ENCODE measurements around the gene ENO1. TPM values are rescaled to one million over a fixed set of nuclear protein-coding genes. Genes with fewer than 3 reads are reported as not detected.
A peak's percentile ranks its signal among the peaks of the same experiment; 100 is the strongest.

ENO1 gene
- total RNA-seq, 1 experiment from 2014 or later: 1,044 TPM

DNA sequence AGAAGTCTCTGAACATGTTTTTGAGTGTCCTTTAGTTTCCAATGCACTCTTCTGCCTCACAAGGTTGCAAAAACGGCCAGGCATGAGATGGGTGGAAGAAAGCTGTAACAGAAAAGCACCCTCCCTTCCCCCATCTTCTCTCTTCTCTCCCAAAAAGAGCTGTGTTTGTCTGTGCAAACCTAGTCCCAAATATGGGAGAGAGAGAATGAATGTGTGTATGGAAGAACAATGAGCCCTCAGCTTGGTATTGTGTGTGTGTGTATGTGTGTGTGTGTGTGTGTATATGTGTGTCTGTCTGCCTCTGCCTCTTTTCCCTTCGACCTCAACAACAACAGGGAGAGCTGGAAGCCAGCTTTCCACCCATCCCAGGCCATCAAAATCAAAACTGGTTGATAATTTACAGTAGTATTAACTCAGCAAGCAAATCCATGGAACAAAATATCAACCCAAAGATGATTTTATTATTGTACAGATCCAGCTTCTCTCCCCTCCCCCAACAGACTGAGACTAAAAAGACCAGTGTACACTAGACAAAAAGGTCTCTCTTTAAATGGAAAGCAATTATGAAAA is 62.8 kb downstream of the ENO1 start:
- Histone ChIP-seq H3K4me2 (ENCODE audit: low read depth, low read length, poor library complexity, severe bottlenecking) (peak overlapping the region; percentile 93), H3K9me3 (ENCODE audit: low read length) (no peaks in the 10 kb centered on the region), H4K20me1 (ENCODE audit: insufficient read depth, low read depth, low read length) (peaks cover 36% of the 10 kb centered on the region; the same call in 1 of the 2 replicates), H3K4me3 (ENCODE audit: low read length) (peak overlapping the region; percentile 96; the same call in 1 of the 2 replicates), H3K27me3 (ENCODE audit: low read length) (no peaks in the 10 kb centered on the region), H3K9me2 (replicated peaks; ENCODE audit: insufficient read depth, low read length) (no peaks in the 10 kb centered on the region), H3K36me3 (ENCODE audit: insufficient read depth, low read length) (no peaks in the 10 kb centered on the region), H3K9ac (ENCODE audit: low read length) (no peak overlapping the region; the same call in 1 of the 2 replicates), H3K27ac (ENCODE audit: low read length) (no peak overlapping the region), H3K79me2 (ENCODE audit: low read length) (no peaks in the 10 kb centered on the region), H2AFZ (ENCODE audit: low read length) (no peak overlapping the region), H3K4me1 (ENCODE audit: low read length) (peaks cover 32% of the 10 kb centered on the region)
- DNase-seq: no peak

DNA sequence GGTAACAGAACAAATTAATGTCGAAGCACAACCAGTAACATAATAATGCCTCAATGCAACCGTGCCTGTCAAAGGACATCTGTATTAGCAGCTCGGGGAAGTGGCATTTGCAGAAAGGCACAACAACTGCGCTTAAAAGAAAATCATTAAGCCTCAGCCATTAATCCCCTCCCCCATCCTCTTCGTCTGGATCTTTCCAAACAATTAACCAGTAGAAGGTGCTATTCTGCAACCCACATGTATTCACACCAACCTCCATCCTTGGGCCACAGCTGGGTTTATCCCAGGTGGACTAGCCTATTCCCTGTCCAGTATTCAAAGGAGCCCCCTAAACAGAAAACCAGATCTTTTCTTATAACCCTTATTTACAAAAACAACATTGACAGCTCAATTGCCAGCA is 63.6 kb downstream of the ENO1 start:
- Histone ChIP-seq H2AFZ (ENCODE audit: low read length) (no peak overlapping the region), H4K20me1 (ENCODE audit: insufficient read depth, low read depth, low read length) (peaks cover 42% of the 10 kb centered on the region; the same call in 1 of the 2 replicates), H3K4me2 (ENCODE audit: low read depth, low read length, poor library complexity, severe bottlenecking) (no peak overlapping the region), H3K36me3 (ENCODE audit: insufficient read depth, low read length) (no peaks in the 10 kb centered on the region), H3K9ac (ENCODE audit: low read length) (no peak overlapping the region), H3K4me1 (ENCODE audit: low read length) (peaks cover 32% of the 10 kb centered on the region), H3K79me2 (ENCODE audit: low read length) (no peaks in the 10 kb centered on the region), H3K27me3 (ENCODE audit: low read length) (no peaks in the 10 kb centered on the region), H3K4me3 (ENCODE audit: low read length) (no peak overlapping the region), H3K9me3 (ENCODE audit: low read length) (no peaks in the 10 kb centered on the region), H3K27ac (ENCODE audit: low read length) (no peak overlapping the region), H3K9me2 (replicated peaks; ENCODE audit: insufficient read depth, low read length) (no peaks in the 10 kb centered on the region)
- no peak for DNase-seq

- Histone ChIP-seq H4K20me1 (ENCODE audit: insufficient read depth, low read depth, low read length) (peaks cover 48% of the 10 kb centered on the region), H3K36me3 (ENCODE audit: insufficient read depth, low read length) (no peaks in the 10 kb centered on the region), H3K9ac (ENCODE audit: low read length) (no peak overlapping the region), H3K4me2 (ENCODE audit: low read depth, low read length, poor library complexity, severe bottlenecking) (no peak overlapping the region), H2AFZ (ENCODE audit: low read length) (no peak overlapping the region), H3K9me2 (replicated peaks; ENCODE audit: insufficient read depth, low read length) (no peaks in the 10 kb centered on the region), H3K9me3 (ENCODE audit: low read length) (no peaks in the 10 kb centered on the region), H3K27me3 (ENCODE audit: low read length) (no peaks in the 10 kb centered on the region), H3K27ac (ENCODE audit: low read length) (no peak overlapping the region), H3K4me1 (ENCODE audit: low read length) (peaks cover 32% of the 10 kb centered on the region), H3K79me2 (ENCODE audit: low read length) (no peaks in the 10 kb centered on the region), H3K4me3 (ENCODE audit: low read length) (no peak overlapping the region)
- DNase-seq: no peak
Observed at GRCh38 chr1:8813991-8814390, 64.5 kb downstream of the ENO1 start.

DNA sequence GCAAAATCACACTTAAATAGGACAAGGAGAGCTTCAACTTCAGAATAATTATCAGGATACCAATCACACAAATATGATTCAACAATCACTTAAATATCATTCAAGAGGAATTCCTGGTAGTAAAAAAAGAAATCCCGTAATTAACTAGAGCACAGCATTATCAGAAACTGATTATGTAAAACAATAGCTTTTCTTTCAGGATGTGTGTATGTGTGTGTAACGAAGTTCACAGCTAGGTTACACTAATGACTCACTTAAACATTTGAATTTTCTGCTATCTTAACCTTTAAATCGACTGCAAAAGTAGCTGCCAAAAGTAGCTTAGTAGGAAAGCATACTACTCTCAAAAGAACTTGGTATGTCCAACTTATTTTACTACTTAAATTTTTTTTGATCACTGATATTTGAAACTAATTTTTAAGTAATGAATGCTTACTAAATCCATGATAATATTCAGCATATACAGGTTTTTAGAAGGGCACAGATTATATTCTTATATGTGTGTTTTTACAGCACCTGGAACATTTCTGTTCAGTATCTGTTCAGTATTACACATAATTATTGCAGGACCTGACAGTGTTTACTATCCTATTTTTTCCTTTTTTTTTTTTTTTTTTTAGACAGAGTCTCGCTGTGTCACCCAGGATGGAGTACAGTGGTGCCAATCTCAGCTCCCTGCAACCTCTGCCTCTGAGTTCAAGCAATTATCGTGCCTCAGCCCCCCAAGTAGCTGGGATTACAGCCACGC is 65.3 kb downstream of the ENO1 start:
- no peaks in the 10 kb centered on the region for H3K79me2 ChIP-seq (ENCODE audit: low read length)
- H3K36me3 ChIP-seq (ENCODE audit: insufficient read depth, low read length): no peaks in the 10 kb centered on the region
- no peak overlapping the region for H3K4me2 ChIP-seq (ENCODE audit: low read depth, low read length, poor library complexity, severe bottlenecking)
- no peak for DNase-seq
- H3K27me3 ChIP-seq (ENCODE audit: low read length): no peaks in the 10 kb centered on the region
- no peaks in the 10 kb centered on the region for H3K9me3 ChIP-seq (ENCODE audit: low read length)
- H3K4me1 ChIP-seq (ENCODE audit: low read length): peaks cover 27% of the 10 kb centered on the region
- H3K27ac ChIP-seq (ENCODE audit: low read length): no peak overlapping the region
- H4K20me1 ChIP-seq (ENCODE audit: insufficient read depth, low read depth, low read length): peaks cover 48% of the 10 kb centered on the region
- H3K9ac ChIP-seq (ENCODE audit: low read length): no peak overlapping the region
- H2AFZ ChIP-seq (ENCODE audit: low read length): no peak overlapping the region
- no peak overlapping the region for H3K4me3 ChIP-seq (ENCODE audit: low read length)
- H3K9me2 ChIP-seq (replicated peaks; ENCODE audit: insufficient read depth, low read length): no peaks in the 10 kb centered on the region

GRCh38 chr1:8812081-8812480 is 66.4 kb downstream of the ENO1 start:
- Histone ChIP-seq H3K27ac (ENCODE audit: low read length) (no peak overlapping the region), H3K4me2 (ENCODE audit: low read depth, low read length, poor library complexity, severe bottlenecking) (no peak overlapping the region), H2AFZ (ENCODE audit: low read length) (no peak overlapping the region), H3K4me3 (ENCODE audit: low read length) (no peak overlapping the region), H3K9me2 (replicated peaks; ENCODE audit: insufficient read depth, low read length) (no peaks in the 10 kb centered on the region), H3K9me3 (ENCODE audit: low read length) (no peaks in the 10 kb centered on the region), H4K20me1 (ENCODE audit: insufficient read depth, low read depth, low read length) (peaks cover 52% of the 10 kb centered on the region), H3K4me1 (ENCODE audit: low read length) (peaks cover 24% of the 10 kb centered on the region), H3K79me2 (ENCODE audit: low read length) (no peaks in the 10 kb centered on the region), H3K9ac (ENCODE audit: low read length) (no peak overlapping the region), H3K27me3 (ENCODE audit: low read length) (no peaks in the 10 kb centered on the region), H3K36me3 (ENCODE audit: insufficient read depth, low read length) (no peaks in the 10 kb centered on the region)
- DNase-seq: no peak

Small RNAs within 50 kb of the gene (small RNA-seq; reads per million reads assigned to genes)
- gene AL139415.2: not detected
- 0.20 reads per million for gene MIR6728
- gene RNU6-304P: not detected

Other genes starting within 250 kb of the ENO1 start
- 55.2 and 79.9 TPM in 2 replicates for gene RERE, start 61.0 kb downstream of the ENO1 start, total RNA-seq (2014; rRNA removed; shearing (Covaris generic); ENCODE audit: low replicate concordance)
- gene CA6, start 67.2 kb upstream of the ENO1 start, total RNA-seq (2014; rRNA removed; shearing (Covaris generic); ENCODE audit: low replicate concordance): not detected in 2 replicates
- gene SLC2A7, start 147.7 kb upstream of the ENO1 start, total RNA-seq (2014; rRNA removed; shearing (Covaris generic); ENCODE audit: low replicate concordance): not detected in 2 replicates
- 0.07 and 0.22 TPM in 2 replicates for gene SLC2A5, start 190.9 kb upstream of the ENO1 start, total RNA-seq (2014; rRNA removed; shearing (Covaris generic); ENCODE audit: low replicate concordance)